DMS153 treated with DMSO at 0.1 percent for 48 hours (cell line): ENCODE data around the gene GALNTL6.
A peak's percentile ranks its signal among the peaks of the same experiment; 100 is the strongest.

Source experiments
- DNase-seq: peaks from one replicate; lab custom pipeline; 2025; ENCODE audit not compliant: unreplicated experiment; lab: John Stamatoyannopoulos, UW

Gene GALNTL6

DNA sequence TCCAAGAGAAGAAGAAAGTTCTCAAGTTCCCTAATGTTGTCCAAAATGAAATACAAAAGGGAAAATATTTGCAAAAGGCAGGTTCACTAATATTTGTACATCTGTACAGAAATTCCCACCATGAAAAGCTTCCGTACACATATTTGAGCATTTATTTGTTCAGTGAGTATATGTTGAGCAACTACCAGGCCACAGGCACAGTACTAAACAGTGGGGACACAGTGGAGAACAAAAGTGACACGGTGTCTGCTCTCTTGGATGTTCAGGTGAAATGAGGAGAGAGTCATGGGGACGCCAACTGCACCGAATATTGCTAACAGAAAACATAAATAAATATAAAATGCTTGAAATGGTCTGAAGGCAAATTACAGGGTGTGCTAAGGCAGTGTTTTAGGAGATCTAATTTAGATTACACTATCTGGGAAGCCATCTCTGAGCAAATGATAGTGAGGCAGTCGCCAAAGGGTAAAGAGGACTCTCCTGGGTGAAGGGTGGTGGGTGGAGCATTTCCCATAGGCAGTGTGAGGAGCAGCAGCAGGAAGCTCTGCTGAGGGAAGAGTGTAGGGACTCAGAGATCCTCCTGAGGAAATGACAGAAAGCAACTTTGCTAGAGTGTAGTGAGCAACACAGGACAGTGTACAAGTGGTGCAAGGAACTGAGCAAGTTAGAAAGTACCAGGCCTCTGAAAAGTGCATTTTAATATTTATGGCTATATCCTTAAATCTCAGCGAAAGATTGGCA, 375.2 kb downstream of the GALNTL6 start:
- DNase-seq: peak; percentile 53

DNA sequence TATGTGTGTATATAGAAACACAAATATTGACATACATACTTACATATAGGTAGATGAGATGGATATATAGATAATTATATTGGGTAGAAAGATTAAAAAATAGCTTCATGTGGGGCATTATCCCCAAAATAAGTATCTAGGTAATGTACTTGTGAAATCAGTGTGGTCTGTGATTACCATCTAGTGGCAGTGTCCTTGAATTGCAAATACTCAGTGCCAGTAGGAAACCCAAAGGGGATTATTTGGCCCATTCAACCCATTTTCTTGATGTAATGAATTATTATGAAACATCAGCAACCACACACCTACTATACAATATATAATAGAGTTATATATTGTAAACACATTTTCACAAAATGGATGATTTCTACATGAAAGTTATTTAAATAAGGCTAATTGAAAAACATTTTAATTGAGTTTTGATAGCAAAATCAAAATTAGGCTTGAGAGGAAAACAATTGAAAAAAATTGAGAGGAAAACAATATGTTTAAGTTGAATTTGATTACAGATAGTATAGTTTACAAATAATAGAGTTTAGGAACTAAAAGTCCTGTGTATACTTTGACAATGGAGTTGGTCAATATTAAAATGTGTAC, 389.4 kb downstream of the GALNTL6 start:
- DNase-seq: peak; percentile 24

DNA sequence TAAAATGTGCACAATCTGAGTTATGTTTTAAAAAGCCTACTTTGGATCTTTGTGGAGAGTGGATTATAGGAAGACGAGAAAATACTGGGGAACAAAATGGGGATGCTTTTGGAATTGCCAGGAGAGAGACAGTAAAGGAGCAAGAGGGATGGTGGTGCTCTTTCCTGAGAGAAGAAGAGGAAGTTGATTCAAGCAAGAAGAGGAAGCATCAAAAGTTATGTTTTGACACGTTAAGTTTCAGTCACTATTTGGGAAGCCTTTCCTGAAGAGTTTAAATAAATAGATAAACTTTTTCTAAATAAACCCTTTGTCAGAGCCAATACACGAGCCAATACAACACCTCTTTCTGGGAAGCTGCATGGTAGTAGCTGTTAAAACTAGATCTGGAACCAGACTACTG, 394.1 kb downstream of the GALNTL6 start:
- no peak for DNase-seq

DNA sequence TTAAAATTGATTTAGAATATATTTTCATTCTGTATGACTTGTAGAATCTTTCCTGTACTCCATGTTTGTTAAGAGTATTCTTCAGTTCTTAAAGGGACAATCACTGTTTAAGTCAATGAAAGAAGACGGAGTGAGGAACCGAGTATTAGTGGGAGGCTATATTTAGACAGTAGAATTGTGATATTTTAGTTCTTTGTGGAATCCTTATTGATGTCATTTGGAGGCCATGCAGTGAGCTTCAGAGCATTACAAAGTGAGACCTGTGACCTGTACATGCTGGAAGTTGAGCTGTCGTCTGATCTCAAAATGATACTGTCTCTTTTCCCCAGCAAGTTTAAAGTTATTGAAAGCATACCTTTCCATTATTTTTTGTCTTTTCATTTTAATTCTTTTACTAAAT, 394.7 kb downstream of the GALNTL6 start:
- no peak for DNase-seq

DNA sequence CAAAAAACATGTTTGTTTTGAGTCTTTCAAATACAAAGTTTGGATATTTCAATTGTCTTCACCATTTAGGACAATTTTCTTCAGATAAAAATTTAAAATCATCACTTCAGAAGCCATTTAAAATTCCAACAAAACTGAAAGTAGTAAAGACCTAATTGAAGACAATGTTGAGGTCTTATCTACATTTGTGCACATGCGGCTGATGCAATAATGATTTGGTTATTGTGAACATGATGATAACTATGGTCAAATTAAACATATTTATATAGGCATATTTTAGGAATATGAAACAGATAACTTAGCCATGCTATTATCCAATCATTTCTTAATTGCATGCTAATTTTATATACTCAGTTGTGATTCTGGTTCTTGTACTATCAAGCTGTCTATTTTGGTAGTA, 407.5 kb downstream of the GALNTL6 start:
- DNase-seq: no peak

DNA sequence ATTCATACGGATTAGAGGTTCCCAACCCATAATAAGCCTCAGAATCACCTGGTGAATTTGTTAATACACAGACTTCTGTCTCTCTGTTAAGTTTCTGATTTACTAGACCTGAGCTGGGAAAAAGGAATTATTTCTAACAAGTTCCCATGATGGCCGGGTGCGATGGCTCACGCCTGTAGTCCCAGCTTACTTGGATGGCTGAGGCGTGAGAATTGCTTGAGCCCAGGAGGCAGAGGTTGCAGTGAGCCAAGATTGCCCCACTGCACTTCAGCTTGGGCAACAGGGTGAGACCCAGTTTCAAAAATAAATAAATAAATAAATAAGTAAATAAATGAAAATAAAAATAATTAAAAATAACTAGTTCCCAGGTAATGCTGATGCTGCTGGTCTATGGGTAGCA, 412.3 kb downstream of the GALNTL6 start:
- DNase-seq: no peak

DNA sequence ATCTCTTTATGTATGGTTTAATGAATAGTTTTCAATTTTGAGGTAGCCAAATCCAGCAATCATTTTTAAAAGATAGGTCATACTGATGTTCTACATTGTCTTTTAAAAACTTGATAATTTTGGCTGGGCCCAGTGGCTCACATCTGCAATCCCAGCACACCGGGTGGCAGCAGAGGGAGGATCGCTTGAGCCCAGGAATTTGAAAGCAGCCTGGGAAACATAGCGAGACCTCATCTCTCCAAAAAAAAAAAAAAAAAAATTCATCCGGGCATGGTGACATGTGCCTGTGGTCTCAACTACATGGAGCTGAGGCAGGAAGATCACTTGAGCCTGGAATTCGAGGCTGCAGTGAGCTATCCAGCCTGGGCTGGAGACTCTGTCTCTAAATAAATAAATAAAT, 419.8 kb downstream of the GALNTL6 start:
- no peak for DNase-seq

DNA sequence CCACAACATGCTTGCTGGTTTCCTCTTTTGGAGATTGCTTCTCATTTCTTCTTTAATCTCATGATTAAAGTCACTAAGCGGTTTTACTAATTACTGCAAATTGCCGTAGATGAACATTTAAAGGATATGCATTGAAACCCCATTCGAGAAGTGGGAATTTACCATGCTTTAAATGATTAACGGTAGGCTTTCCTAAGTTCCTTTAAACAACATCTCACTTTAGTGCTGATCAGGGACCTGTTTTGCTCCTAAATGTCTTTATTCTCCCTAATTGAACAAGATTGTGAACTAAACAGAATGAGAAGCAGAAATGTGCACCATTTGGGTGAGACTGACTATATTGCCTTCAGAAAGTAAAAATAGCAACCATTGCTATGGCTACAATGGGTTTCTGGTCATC, 430.3 kb downstream of the GALNTL6 start:
- no peak for DNase-seq

DNA sequence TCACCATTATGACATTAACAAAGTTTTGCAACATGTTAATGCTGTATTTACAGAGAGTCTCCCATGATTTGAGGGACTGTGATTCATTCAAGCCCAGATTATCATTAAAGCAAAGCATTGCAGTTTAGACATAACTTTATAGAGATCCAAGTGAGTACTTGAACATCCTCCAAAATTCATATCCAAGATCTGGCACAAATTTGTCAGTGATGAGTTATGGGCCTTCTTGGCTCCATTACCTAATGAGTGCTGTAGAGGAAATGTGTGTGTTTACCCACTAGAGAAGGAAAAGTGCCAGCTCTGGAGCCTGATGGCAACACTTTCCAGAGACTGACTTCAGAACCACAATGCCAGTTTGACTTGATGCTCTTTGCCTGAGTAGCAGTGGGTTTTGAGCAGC, 432.3 kb downstream of the GALNTL6 start:
- no peak for DNase-seq

DNA sequence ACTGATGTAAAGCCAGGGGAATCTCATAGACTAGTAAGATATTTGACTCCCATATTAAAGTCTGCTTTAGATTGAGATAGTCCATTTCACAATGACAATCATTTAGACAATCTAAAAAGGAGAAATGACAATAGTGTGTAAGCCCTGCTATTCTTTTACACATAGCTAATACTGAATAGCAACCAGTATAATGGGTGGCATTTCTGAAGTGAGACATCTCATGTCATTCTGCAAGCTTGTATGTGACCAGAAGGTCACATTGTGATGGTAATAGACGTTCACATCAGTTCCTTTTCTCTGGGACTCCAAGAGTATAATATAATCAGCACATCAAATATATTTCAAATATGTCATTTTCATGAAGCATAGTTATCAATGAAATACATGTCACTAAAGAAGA, 440.2 kb downstream of the GALNTL6 start:
- DNase-seq: no peak

DNA sequence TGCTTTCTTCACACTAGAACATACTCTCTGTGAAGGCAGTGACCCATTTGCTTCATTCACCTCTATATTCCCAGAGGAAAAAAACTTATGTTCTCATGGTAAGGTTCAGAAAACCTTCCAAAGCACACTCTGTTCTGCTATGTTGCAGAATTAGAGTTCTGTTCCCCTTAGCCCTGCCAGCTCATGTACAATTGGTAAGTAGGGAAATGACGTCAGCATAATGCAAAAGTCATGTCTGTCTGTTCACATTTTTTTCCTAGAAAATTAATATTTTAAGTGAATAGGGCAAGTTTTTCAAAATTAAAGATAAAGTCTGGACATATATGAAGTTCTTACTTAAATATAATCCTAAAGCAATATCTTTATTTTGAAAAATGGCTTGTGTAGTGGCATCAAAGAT, 443.6 kb downstream of the GALNTL6 start:
- DNase-seq: no peak

DNA sequence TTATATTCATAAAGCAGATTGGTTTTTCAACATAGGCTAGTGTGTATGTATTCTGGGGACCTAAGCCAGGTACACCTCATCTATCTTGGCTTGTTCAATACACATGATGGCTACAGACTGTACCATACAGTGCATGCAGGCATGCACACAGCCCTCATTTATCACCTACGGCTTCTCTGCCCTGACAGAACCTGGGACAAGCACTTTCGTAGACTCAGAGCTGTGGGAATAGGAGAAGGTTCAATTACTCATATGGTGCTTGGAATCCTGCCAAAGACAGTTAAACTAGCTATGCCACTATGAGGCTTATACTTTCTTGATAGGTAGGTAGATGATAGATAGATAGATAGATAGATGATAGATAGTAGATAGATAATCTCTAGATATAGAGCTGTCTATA, 457.2 kb downstream of the GALNTL6 start:
- no peak for DNase-seq

DNA sequence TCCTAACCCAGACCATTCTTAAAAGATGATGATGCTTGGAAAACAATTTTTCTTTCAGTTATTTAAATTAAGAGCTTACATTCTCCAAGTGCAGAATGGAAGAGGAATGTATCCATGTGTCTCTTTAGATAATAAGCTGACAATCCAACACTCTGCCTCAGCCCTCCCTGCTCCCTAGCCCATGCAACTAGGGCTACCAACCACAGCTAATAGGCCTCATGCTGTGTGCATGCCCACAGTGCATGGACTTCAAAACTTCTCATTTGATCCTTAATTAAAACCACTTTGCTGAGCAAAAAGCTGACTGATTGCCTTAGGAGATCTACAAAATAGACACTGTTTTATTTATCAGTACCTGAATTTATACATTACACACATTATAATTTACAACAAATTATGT, 473.9 kb downstream of the GALNTL6 start:
- no peak for DNase-seq

DNA sequence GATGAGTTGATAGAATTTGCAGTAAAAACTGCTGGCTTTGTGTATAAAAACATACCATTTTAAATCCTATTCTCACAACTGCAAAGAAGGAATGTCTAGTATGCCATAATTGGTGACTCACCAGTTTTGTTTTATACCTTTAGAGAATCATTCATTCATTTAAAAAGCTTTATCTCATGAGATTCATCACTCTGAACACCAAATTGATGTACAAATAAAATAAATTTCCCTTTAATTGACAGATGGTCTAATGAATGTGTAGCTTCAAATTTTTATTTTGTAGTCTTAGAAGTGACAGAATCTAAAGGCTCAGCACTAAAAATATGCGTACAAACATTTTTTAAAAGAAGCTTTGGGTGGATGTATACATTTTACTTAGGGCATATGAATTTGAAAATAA, 492.5 kb downstream of the GALNTL6 start:
- no peak for DNase-seq

DNA sequence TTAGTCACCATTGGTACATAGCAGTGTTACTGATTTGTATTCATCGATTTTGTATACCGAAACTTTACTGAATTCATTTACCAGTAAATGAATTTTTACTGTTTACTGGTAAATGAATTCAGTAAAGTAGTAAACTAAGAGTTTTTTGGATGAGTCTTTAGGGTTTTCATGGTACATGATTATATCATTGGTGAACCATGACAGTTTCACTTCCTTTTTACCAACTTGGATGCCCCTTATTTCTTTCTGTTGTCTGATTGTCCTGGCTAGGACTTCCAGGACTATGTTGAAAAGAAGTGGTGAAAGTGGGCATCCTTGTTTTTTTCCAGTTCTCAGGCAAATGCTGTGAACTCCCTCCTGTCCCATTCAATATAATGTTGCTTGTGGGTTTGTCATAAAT, 494.9 kb downstream of the GALNTL6 start:
- no peak for DNase-seq

DNA sequence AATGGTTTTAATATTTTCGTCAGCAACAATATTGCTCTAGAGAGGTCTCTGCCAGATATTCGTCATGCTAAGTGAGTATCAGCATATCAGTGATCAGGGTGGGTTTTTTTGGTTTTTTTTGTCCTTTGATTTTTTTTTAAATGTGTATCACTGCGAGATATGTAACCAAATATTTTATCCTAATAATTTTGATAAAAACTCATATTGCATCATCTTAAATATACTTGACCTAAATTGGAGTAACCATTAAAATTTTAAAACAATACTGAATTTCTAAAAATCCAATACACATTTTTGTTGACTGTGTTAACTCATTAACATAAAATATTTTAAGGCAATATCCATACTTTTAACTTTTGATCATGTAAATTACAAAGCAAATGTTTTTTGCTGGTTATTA, 498.5 kb downstream of the GALNTL6 start:
- no peak for DNase-seq

DNA sequence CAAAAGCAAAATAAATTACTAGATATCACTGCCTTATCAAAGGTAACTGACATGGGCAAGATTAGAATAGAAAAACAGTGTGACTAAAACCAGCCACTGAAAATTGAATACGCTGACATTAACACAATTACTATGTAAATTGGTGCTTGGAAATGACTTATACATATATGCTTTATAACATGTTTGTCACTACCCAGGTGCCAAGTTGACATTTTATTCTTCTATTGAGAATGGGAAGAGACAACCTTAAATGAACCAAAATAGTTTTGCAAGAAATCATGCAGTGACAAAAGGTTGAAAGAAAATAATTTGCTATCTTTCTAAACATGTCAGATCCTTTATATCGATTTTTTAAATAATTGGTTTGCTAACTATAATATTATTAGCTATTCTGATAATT, 510.1 kb downstream of the GALNTL6 start:
- no peak for DNase-seq

DNA sequence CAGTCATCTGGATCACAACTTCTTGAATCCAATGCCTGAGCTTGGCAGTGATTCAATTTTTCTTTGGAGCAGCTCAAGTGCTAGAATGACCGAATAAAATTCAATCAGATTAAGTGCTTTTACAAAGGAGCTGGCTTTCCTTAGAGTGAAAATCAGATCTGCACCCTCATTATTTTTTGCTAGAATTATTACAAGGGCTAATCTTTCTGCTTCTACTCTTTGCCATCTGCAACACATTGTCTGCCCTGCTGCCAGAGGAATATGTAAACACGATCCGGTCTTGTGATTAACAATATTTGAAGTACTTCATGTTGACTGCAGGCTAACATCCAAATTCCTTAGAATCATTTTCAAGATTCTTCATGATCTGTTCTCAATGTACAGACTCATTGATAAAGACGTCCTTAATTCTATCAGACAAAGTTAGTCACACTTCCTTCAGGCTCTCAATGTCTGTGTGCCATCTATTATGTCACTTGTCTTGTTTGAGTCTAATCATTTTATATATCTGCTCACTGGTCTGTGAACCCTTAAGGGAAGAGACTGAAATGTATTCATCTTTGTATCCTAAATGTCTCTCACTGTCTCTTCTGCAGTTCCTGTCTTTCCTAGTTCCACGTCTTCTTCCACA, 531.2 kb downstream of the GALNTL6 start:
- DNase-seq: no peak

DNA sequence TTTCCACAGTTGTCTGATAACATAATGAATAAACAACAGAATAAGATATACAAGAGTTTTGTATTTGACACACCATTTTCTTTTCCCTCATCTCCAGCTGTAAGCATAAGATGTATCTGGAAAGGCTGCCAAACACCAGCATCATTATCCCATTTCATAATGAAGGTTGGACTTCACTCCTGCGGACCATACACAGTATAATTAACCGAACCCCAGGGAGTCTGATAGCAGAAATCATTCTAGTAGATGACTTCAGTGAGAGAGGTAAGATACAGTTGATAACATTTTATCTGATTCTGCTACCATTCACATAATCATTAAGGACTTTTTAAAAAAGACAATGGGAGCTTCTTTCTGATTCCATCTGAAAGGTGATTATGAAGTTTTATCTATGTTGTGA, 535.2 kb downstream of the GALNTL6 start:
- no peak for DNase-seq

DNA sequence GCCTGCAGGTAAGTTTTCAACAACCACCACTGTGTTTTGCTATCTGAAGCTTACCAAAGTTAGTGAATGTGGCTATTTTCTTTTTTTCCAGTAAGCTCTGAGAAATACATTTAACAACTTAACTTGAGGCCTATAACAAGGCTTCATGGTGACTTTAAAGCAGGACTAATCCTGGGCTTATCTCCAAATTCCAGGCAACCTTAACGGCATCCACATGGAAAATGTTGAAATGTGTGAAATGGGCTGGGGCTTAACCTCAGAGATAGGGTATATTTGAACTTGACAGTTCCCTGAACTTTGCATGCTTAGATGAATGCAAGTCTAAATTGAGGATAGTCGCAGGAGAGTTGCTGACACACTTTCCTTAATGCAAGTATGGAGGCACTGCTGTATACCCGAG, 539.2 kb downstream of the GALNTL6 start:
- DNase-seq: no peak

DNA sequence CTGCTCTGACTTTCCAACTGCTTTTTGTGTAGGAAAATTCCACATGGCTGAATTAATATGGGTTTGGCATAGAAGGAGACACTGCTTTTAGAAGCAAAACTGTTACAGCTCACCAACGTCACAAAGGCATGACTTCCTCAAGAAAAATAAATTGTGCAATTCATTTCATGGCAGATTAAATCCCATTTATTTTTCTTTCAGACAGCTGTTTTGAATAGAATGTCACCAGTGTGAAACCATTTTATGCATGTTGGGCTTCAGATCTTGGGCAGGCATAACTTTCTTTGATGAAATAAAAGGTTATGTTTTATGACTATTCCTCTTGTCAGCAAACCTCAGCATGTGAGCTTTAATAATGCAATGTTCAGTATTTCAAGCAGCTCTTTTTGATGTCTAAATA, 542.8 kb downstream of the GALNTL6 start:
- no peak for DNase-seq

DNA sequence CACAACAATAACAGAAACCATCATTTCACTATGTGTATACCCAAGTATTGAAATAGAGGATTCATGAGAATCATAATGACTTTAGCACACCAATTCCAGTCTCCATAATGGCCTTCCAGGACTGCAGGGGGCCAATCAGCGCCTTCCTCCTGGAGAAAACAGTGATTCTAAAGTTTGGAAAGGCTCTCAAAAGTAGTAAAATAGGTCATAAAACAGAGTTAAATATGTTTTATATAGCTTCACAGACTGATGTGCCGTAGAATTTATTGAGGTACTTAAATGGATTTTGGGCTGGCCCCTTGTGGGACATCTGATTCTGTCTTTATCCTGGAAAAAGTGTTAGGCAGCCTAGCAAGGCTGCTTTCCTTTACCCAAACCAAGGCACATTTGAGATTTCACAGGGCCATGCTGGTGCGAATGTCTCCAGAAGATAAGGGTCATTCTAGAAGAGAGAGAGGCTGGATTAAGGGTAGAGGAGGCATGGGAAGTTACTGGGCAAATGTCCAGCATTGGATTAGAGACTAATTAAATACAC, 543.9 kb downstream of the GALNTL6 start:
- no peak for DNase-seq
